Anterior cingulate cortex (tissue), 58 donors: ENCODE measurements around the gene RYR1.
"Not testable (repeated sequence)": the region's sequence is repeated elsewhere in the genome, so short reads cannot be mapped to it uniquely, and the experiment has no call there.

Experiments
- DNase-seq, 58 donors: peaks; one replicate each; lab custom pipeline; 2025; lab: John Stamatoyannopoulos, UW

Gene RYR1

GRCh38 chr19:38507551-38508127 is 74.1 kb downstream of the RYR1 start:
- DNase-seq: no peak

GRCh38 chr19:38508507-38508906 is 75.0 kb downstream of the RYR1 start:
- DNase-seq: no peak

- no peak for DNase-seq
Measured at GRCh38 chr19:38509027-38509426, 75.5 kb downstream of the RYR1 start.

GRCh38 chr19:38511074-38511708 is 77.7 kb downstream of the RYR1 start:
- no peak for DNase-seq

- no peak for DNase-seq
Measured at GRCh38 chr19:38512277-38512676, 78.8 kb downstream of the RYR1 start.

- DNase-seq: not testable (repeated sequence)
Measured at GRCh38 chr19:38513156-38513555, 79.7 kb downstream of the RYR1 start.

GRCh38 chr19:38513762-38514167 is 80.3 kb downstream of the RYR1 start:
- DNase-seq: no peak

- DNase-seq: peak in 54 of 58 donors; percentile 8 to 78 (median 49)
Measured at GRCh38 chr19:38514812-38515633, 81.5 kb downstream of the RYR1 start.

GRCh38 chr19:38515896-38516295 is 82.4 kb downstream of the RYR1 start:
- peak in 38 of 58 donors; percentile 5 to 72 (median 31) for DNase-seq

- DNase-seq: no peak
Measured at GRCh38 chr19:38516802-38517201, 83.3 kb downstream of the RYR1 start.

GRCh38 chr19:38517321-38517720 is 83.8 kb downstream of the RYR1 start:
- no peak for DNase-seq

GRCh38 chr19:38517980-38518379 is 84.5 kb downstream of the RYR1 start:
- DNase-seq: not testable (repeated sequence)

GRCh38 chr19:38519168-38519567 is 85.7 kb downstream of the RYR1 start:
- DNase-seq: no peak

GRCh38 chr19:38519988-38520387 is 86.5 kb downstream of the RYR1 start:
- DNase-seq: no peak

- DNase-seq: no peak
Measured at GRCh38 chr19:38522915-38523314, 89.4 kb downstream of the RYR1 start.

GRCh38 chr19:38523319-38523718 is 89.8 kb downstream of the RYR1 start:
- DNase-seq: no peak

- peak in 2 of 58 donors; percentile 4 to 18 for DNase-seq
Measured at GRCh38 chr19:38524369-38524768, 90.9 kb downstream of the RYR1 start.

GRCh38 chr19:38524994-38525634 is 91.6 kb downstream of the RYR1 start:
- no peak for DNase-seq

GRCh38 chr19:38526430-38526829 is 92.9 kb downstream of the RYR1 start:
- no peak for DNase-seq

- DNase-seq: no peak
Measured at GRCh38 chr19:38527466-38528136, 94.1 kb downstream of the RYR1 start.
